PC-3 (cell line): ENCODE data around the gene ADAMTS19.

Experiments used
- EZH2 ChIP-seq: fragments of 300-600 bp; sonication (generic); IDR thresholded peaks from one replicate; pipeline ENCODE4 v1.6.1; 2017; ENCODE audit warnings: antibody characterized with exemption, mild to moderate bottlenecking, low read length; ENCODE audit not compliant: unreplicated experiment
- EZH2phosphoT487 ChIP-seq: fragments of 300-600 bp; sonication (generic); IDR thresholded peaks from 2 replicates; pipeline ENCODE4 v1.6.1; 2018; ENCODE audit warnings: mild to moderate bottlenecking, antibody characterized with exemption, low read length, borderline replicate concordance

- no peak for TF ChIP-seq EZH2
- TF ChIP-seq EZH2phosphoT487: no peak
Measured at GRCh38 chr5:129767927-129768380, 307.9 kb downstream of the ADAMTS19 start.
